GM12878 (cell line): ENCODE results near the gene CXCR1. TPM values are rescaled to one million over a fixed set of nuclear protein-coding genes. Genes with fewer than 3 reads are reported as not detected.

Experiments used
- ATAC-seq: fragments of 200-7000 bp; cut with Tn5 transposase; 3 replicates; pipeline ENCODE4 v1.9.1; 2020; ENCODE audit warnings: mild to moderate bottlenecking, moderate library complexity
- BruUV-seq: library from RNA; stranded (reverse); fragments of 400-500 nt; replicated peaks from 2 replicates; lab custom pipeline; 2021; lab: Mats Ljungman, UMichigan
- CTCF ChIA-PET: fragments of 300-600 bp; sonication (Branson Sonifier 250); formaldehyde crosslinking; extraction: SDS; loops from one replicate; lab custom pipeline; 2021; ENCODE audit warnings: inconsistent platforms; lab: Yijun Ruan, JAX
- POLR2A ChIA-PET: fragments of 350-600 bp; formaldehyde crosslinking; extraction: SDS; loops from one replicate; lab custom pipeline; 2021; ENCODE audit warnings: inconsistent platforms; lab: Charles Lee
- RAD21 ChIA-PET: fragments of 300-600 bp; sonication (Branson Sonifier 250); formaldehyde crosslinking; loops from one replicate; lab custom pipeline; 2023; ENCODE audit warnings: antibody characterized with exemption; ENCODE audit not compliant: unreplicated experiment; lab: Charles Lee
- SMC1A ChIA-PET: fragments of 300-600 bp; sonication (Branson Sonifier 250); formaldehyde crosslinking; loops from one replicate; lab custom pipeline; 2023; ENCODE audit not compliant: unreplicated experiment, uncharacterized antibody; lab: Charles Lee
- DNase-seq: peaks from one replicate; pipeline ENCODE4 v3.0.0-alpha.2; 2011; ENCODE audit warnings: low read depth, low spot score
- FAIRE-seq: peaks from 3 replicates; lab custom pipeline; 2011; peaks lifted over from hg19 to GRCh38; lab: Jason Lieb, UNC
- H2AFZ ChIP-seq: 2 replicates; pipeline ENCODE4 v1.6.0; 2011; ENCODE audit warnings: low read depth, low read length, control low read depth; ENCODE audit not compliant: control insufficient read depth
- H3K27ac ChIP-seq: 2 replicates; pipeline ENCODE4 v1.5.1; 2011; ENCODE audit warnings: control low read depth; ENCODE audit not compliant: control insufficient read depth, insufficient read depth
- H3K27me3 ChIP-seq, 2 experiments: replicated peaks in 1 of 2; 2 replicates each; pipeline versions ENCODE4 v1.6.0 to v1.6.1; 2011; ENCODE audit warnings: low read length in 1 of 2; ENCODE audit not compliant: control insufficient read depth in 2 of 2, insufficient read depth in 2 of 2
- H3K36me3 ChIP-seq, 2 experiments: 2 replicates each; pipeline ENCODE4 v1.5.1; 2011; ENCODE audit warnings: low read length in 1 of 2; ENCODE audit not compliant: control insufficient read depth in 2 of 2, insufficient read depth in 2 of 2
- H3K4me1 ChIP-seq: 2 replicates; pipeline ENCODE4 v1.6.1; 2011; ENCODE audit warnings: mild to moderate bottlenecking, low read length, moderate library complexity, mixed read lengths; ENCODE audit not compliant: control insufficient read depth, insufficient read depth
- H3K4me2 ChIP-seq: 2 replicates; pipeline ENCODE4 v1.6.0; 2011; ENCODE audit warnings: control low read depth; ENCODE audit not compliant: control insufficient read depth, insufficient read depth
- H3K4me3 ChIP-seq: fragments of 200-600 bp; sonication (generic); 2 replicates; pipeline ENCODE4 v1.5.1; 2016
- H3K79me2 ChIP-seq: 2 replicates; pipeline ENCODE4 v1.6.0; 2011; ENCODE audit warnings: low read length; ENCODE audit not compliant: control insufficient read depth, insufficient read depth
- H3K9ac ChIP-seq: 2 replicates; pipeline ENCODE4 v1.8.0; 2011; ENCODE audit warnings: low read length, control low read depth, mixed read lengths; ENCODE audit not compliant: control insufficient read depth, insufficient read depth
- H3K9me3 ChIP-seq: replicated peaks from 3 replicates; pipeline ENCODE4 v1.5.1; 2011; ENCODE audit warnings: mild to moderate bottlenecking, low read length; ENCODE audit not compliant: control insufficient read depth, insufficient read depth
- H4K20me1 ChIP-seq: 2 replicates; pipeline ENCODE4 v1.6.0; 2011; ENCODE audit not compliant: control insufficient read depth, insufficient read depth
- HDAC6 ChIP-seq: fragments of 200-600 bp; sonication (generic); IDR thresholded peaks from one replicate; pipeline ENCODE4 v1.8.0; 2017; ENCODE audit warnings: antibody characterized with exemption; ENCODE audit not compliant: unreplicated experiment
- JUNB ChIP-seq: IDR thresholded peaks from 2 replicates; pipeline ENCODE4 v1.6.1; 2016; ENCODE audit warnings: antibody characterized with exemption, mild to moderate bottlenecking
- PKNOX1 ChIP-seq: fragments of 450-650 bp; IDR thresholded peaks from 2 replicates; pipeline ENCODE4 v1.6.1; 2016; ENCODE audit warnings: mild to moderate bottlenecking
- PRDM15 ChIP-seq: fragments of 450-650 bp; formaldehyde crosslinking; IDR thresholded peaks from 2 replicates; pipeline ENCODE4 v1.4.0; 2020; ENCODE audit warnings: mild to moderate bottlenecking, moderate library complexity
- TARDBP ChIP-seq: IDR thresholded peaks from 2 replicates; pipeline ENCODE4 v1.6.1; 2016; ENCODE audit warnings: borderline replicate concordance
- USF2 ChIP-seq: IDR thresholded peaks from 2 replicates; pipeline ENCODE4 v1.6.1; 2011; ENCODE audit warnings: low read depth, low read length, improper control_type of control experiment, borderline replicate concordance
- WRNIP1 ChIP-seq: IDR thresholded peaks from 2 replicates; pipeline ENCODE4 v1.6.1; 2011; ENCODE audit warnings: low read depth, low read length, improper control_type of control experiment, borderline replicate concordance
- YY1 ChIP-seq: IDR thresholded peaks from 2 replicates; pipeline ENCODE4 v1.6.1; 2011; ENCODE audit warnings: low read depth, mild to moderate bottlenecking, low read length
- WGBS: methylation state at CpG from one replicate; pipeline ENCODE4 v1.1.6; 2016; ENCODE audit warnings: low lambda C conversion rate; ENCODE audit not compliant: insufficient replicate concordance, insufficient coverage; ENCODE audit errors: missing lambda C conversion rate; 5-methylcytosine and 5-hydroxymethylcytosine counted together
- in situ Hi-C: fragments of 300-500 bp; cut with MboI; formaldehyde crosslinking; loops from 9 replicates; pipeline ENCODE4 v1.14.3; 2018; ENCODE audit warnings: mixed read lengths
- intact Hi-C: fragments of 100-400 bp; cut with micrococcal nuclease; formaldehyde crosslinking; loops from one replicate; pipeline ENCODE4 v1.14.2; 2022; ENCODE audit not compliant: unreplicated experiment
- polyA plus RNA-seq, 11 experiments: library from polyadenylated mRNA; depleted of rRNA in 4 of 11; unstranded in 6 of 11; stranded (reverse) in 5 of 11; fragments of >200 nt; fragmentation: Nextera tagmentation in 4 of 11; fragmentation: Illumina TruSeq in 1 of 11; extraction: Ambion mirVana in 4 of 11; extraction: Trizol in 1 of 11; gene quantifications; 1 replicate in 1 of 11; 2 replicates in 10 of 11; pipeline versions ENCODE4 v1.2.1 to v1.2.3, GENCODE V29; 2011 to 2016; ENCODE audit warnings: inconsistent platforms in 2 of 11, missing spikeins in 2 of 11, low read depth in 1 of 11
- total RNA-seq, 4 experiments: library from RNA; depleted of rRNA in 3 of 4; stranded (reverse); fragments of >200 nt in 3 of 4; fragmentation: Illumina TruSeq in 1 of 4; extraction: Trizol in 1 of 4; gene quantifications; 2 replicates each; pipeline versions ENCODE4 v1.2.1 to v1.2.3, GENCODE V29; 2013 to 2021

Gene CXCR1
- total and polyA plus RNA-seq, 10 of the 15 experiments (the other 5 are each of a cell fraction or from before 2014, with no cell fraction given) = not detected

GRCh38 chr2:218188528-218188927, 21.8 kb upstream of the CXCR1 start:
- H3K36me3 ChIP-seq = no peaks in the 10 kb centered on the region
- no peak overlapping the region for H3K27ac ChIP-seq
- ChIA-PET POLR2A (no interaction called here), SMC1A (interaction anchor here (1.1 to 1.9 kb wide), 5 partner anchors 11 to 82 kb away, joined by 4 to 5 read pairs (median 4); partner anchors contain the start of genes AAMP and PNKD), RAD21 (interaction anchor here (1.1 to 1.4 kb wide), 3 partner anchors 27 to 69 kb away, joined by 3 to 4 read pairs (median 3); no protein-coding TSS in a partner anchor), CTCF (interaction anchor here (1.0 to 2.0 kb wide), 9 partner anchors 28 to 85 kb away, joined by 3 to 25 read pairs (median 6); partner anchors contain the start of genes AAMP, GPBAR1 and PNKD)
- in situ Hi-C loops = loop anchor here (5.0 kb wide), 1 partner anchor 69 kb away; no protein-coding TSS in a partner anchor
- no TSS peak for BruUV-seq
- no peak for ATAC-seq
- no peak overlapping the region for H3K9ac ChIP-seq
- FAIRE-seq = no peak
- no peak overlapping the region for H3K4me3 ChIP-seq
- H3K4me2 ChIP-seq = no peak overlapping the region
- no peaks in the 10 kb centered on the region; the same call in 2 of the 3 replicates for H3K9me3 ChIP-seq
- no peaks in the 10 kb centered on the region for H3K79me2 ChIP-seq
- peaks cover 0 to 1% of the 10 kb centered on the region in 2 experiments; a peak in 2 of 4 replicates for H3K27me3 ChIP-seq
- TF ChIP-seq HDAC6 = no peak
- intact Hi-C loops = loop anchor here (5.0 to 10.0 kb wide), 3 partner anchors 54 to 166 kb away; partner anchors contain the start of genes AAMP, CATIP and PNKD
- no peak overlapping the region for H2AFZ ChIP-seq
- H4K20me1 ChIP-seq = no peaks in the 10 kb centered on the region
- no peak for DNase-seq
- no peaks in the 10 kb centered on the region for H3K4me1 ChIP-seq
- WGBS = 57% methylated on average over 2 of the region's 2 CpGs

- H3K4me1 ChIP-seq = no peaks in the 10 kb centered on the region
- DNase-seq = no peak
- H3K36me3 ChIP-seq = no peaks in the 10 kb centered on the region
- ChIA-PET RAD21 (interaction anchor here (0.7 to 1.4 kb wide), 4 partner anchors 29 to 43 kb away, joined by 3 to 4 read pairs (median 3); no protein-coding TSS in a partner anchor), SMC1A (interaction anchor here (0.6 to 1.9 kb wide), 8 partner anchors 35 to 83 kb away, joined by 3 to 5 read pairs (median 4); partner anchors contain the start of genes AAMP, GPBAR1 and PNKD), CTCF (interaction anchor here (0.6 to 2.4 kb wide), 13 partner anchors 8 to 275 kb away, joined by 3 to 25 read pairs (median 4); partner anchors contain the start of genes AAMP, CXCR1, GPBAR1 and PNKD), POLR2A (interaction anchor here (1.0 kb wide), 1 partner anchor 32 kb away, joined by 3 read pairs; no protein-coding TSS in a partner anchor)
- no peak overlapping the region for H3K9ac ChIP-seq
- no peak overlapping the region for H2AFZ ChIP-seq
- H3K79me2 ChIP-seq = no peaks in the 10 kb centered on the region
- no peak overlapping the region for H3K27ac ChIP-seq
- in situ Hi-C loops = loop anchor here (5.0 kb wide), 1 partner anchor 70 kb away; no protein-coding TSS in a partner anchor
- no peaks in the 10 kb centered on the region for H4K20me1 ChIP-seq
- H3K27me3 ChIP-seq = peaks cover 0 to 1% of the 10 kb centered on the region in 2 experiments; a peak in 2 of 4 replicates
- no peak overlapping the region for H3K4me2 ChIP-seq
- no peak for FAIRE-seq
- intact Hi-C loops = loop anchor here (5.0 to 10.0 kb wide), 3 partner anchors 55 to 167 kb away; partner anchors contain the start of genes AAMP, CATIP and PNKD
- 55% methylated on average over 4 of the region's 4 CpGs for WGBS
- H3K4me3 ChIP-seq = no peak overlapping the region
- ATAC-seq = no peak
- H3K9me3 ChIP-seq = no peaks in the 10 kb centered on the region; the same call in 2 of the 3 replicates
- BruUV-seq = no TSS peak
- TF ChIP-seq PRDM15 (CRISPR knock-in tag) (no peak), PKNOX1 (no peak), WRNIP1 (no peak), TARDBP (no peak), YY1 (no peak), JUNB (no peak), USF2 (no peak)
These were observed 20.7 kb upstream of the CXCR1 start for GRCh38 chr2:218187296-218188015.
